ENCODE measurements around the gene PRKCA. TPM values are rescaled to one million over a fixed set of nuclear protein-coding genes. Genes with fewer than 3 reads are reported as not detected.

Gene PRKCA
- total and polyA plus RNA-seq, 2 donors (not counting 3 experiments of a cell fraction or from before 2014, with no cell fraction given), result 7.5 to 34.2 TPM

DNA sequence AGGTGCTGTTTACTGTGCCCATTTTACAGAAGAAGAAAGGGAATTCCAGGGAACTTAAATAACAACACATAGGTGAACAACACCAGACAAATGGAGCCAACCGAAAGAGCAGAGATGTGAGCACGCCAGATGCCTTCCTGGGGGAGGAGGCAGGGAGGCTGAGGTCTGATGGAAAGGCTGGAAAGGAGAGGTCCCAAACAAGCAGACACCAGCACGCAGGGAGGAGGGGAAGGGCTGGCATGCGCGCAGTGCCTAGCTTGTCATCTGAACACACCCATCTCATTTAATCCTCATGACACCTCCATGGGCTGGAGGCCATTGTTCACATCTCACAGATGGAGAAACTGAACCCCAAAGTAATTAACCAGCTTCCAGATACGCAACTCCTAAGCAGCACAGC is 511.6 kb downstream of the PRKCA start:
- H2AFZ ChIP-seq (ENCODE audit: low read depth, low read length), result no peak overlapping the region
- H3K9me3 ChIP-seq (replicated peaks; ENCODE audit: control insufficient read depth, insufficient read depth, low read length), result no peaks in the 10 kb centered on the region
- H3K9ac ChIP-seq (replicated peaks; ENCODE audit: extremely low read depth, insufficient read depth, low read length), result no peak overlapping the region
- no peaks in the 10 kb centered on the region for H3K9me1 ChIP-seq (replicated peaks; ENCODE audit: control insufficient read depth, extremely low read depth, insufficient read depth, low read length)
- CTCF ChIA-PET, result interaction anchor here (1.4 kb wide), 1 partner anchor 11 kb away, joined by 4 read pairs; no protein-coding TSS in a partner anchor
- no peak for DNase-seq (ENCODE audit: low read depth, low spot score)
- H3K27me3 ChIP-seq (ENCODE audit: control insufficient read depth in 2 of 2, insufficient read depth in 2 of 2, low read length in 2 of 2), result no peaks in the 10 kb centered on the region
- H3K4me1 ChIP-seq (ENCODE audit: control insufficient read depth, extremely low read depth, insufficient read depth, low read length), result no peaks in the 10 kb centered on the region
- H4K20me1 ChIP-seq (replicated peaks; ENCODE audit: control insufficient read depth, extremely low read depth, insufficient read depth, low read length), result no peaks in the 10 kb centered on the region
- no peaks in the 10 kb centered on the region for H3K36me3 ChIP-seq (ENCODE audit: control insufficient read depth in 2 of 2, extremely low read depth in 1 of 2, insufficient read depth in 2 of 2, low read length in 2 of 2)
- H3K4me3 ChIP-seq (replicated peaks in 1 of 3; ENCODE audit: insufficient read depth in 1 of 3, low read depth in 1 of 3, low read length in 3 of 3), result no peak overlapping the region
- FAIRE-seq, result no peak
- POLR2A ChIA-PET, result no interaction called here
- H3K27ac ChIP-seq (ENCODE audit: insufficient read depth, low read depth, low read length), result no peak overlapping the region
- BruUV-seq (replicated peaks), result no TSS peak
- intact Hi-C loops (cut with micrococcal nuclease) (no loop called here), dilution Hi-C loops (cut with MboI; ENCODE audit: extremely low pct_ligation_motif_present, low sequenced_read_pairs) (no loop called here)
- no peak overlapping the region for H3K4me2 ChIP-seq (ENCODE audit: insufficient read depth, low read length)
- TF ChIP-seq MYC (IDR thresholded peaks at IDR 0.05; ENCODE audit: low read depth, low read length), result no peak
- TF ChIP-seq GATA2 (IDR thresholded peaks at IDR 0.05; ENCODE audit: insufficient read depth, insufficient read length, low read depth, low read length), result no peak
- TF ChIP-seq, protein P1, sequence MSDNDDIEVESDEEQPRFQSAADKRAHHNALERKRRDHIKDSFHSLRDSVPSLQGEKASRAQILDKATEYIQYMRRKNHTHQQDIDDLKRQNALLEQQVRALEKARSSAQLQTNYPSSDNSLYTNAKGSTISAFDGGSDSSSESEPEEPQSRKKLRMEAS (IDR thresholded peaks at IDR 0.05; ENCODE audit: insufficient read depth, insufficient read length), result no peak
- TF ChIP-seq JUN (IDR thresholded peaks at IDR 0.05; ENCODE audit: borderline replicate concordance, insufficient read depth, insufficient read length, low read depth), result no peak
- no peak for TF ChIP-seq POLR2AphosphoS5 (IDR thresholded peaks at IDR 0.05; ENCODE audit: insufficient read depth, low read depth, low read length)
- no peaks in the 10 kb centered on the region for H3K79me2 ChIP-seq (ENCODE audit: control insufficient read depth, insufficient read depth, low read length)

DNA sequence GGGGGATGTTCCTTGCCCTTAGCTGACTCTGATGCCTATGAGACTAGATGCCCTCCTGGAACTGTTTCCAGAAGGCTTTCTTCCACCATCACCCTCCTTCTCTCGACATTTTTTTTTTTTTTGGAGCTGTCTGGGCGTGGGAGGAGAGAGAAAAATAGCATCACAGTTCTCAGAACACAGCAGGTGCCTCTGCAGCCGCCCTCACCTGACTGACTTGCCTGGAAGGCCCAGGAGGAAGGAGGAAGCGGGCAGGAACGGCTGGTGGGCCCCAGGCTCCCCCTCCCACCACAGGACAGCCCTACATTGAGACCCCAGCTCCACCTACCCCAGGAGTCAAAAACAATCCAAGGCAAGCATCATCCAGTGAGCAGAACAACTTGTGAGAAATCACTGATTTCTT is 512.2 kb downstream of the PRKCA start:
- no peaks in the 10 kb centered on the region for H3K36me3 ChIP-seq (ENCODE audit: control insufficient read depth in 2 of 2, extremely low read depth in 1 of 2, insufficient read depth in 2 of 2, low read length in 2 of 2)
- intact Hi-C loops (cut with micrococcal nuclease), result no loop called here
- DNase-seq (ENCODE audit: low read depth, low spot score) (no peak), FAIRE-seq (no peak)
- H3K9ac ChIP-seq (replicated peaks; ENCODE audit: extremely low read depth, insufficient read depth, low read length), result no peak overlapping the region
- no peaks in the 10 kb centered on the region for H4K20me1 ChIP-seq (replicated peaks; ENCODE audit: control insufficient read depth, extremely low read depth, insufficient read depth, low read length)
- H2AFZ ChIP-seq (ENCODE audit: low read depth, low read length), result no peak overlapping the region
- ChIA-PET POLR2A (no interaction called here), CTCF (no interaction called here)
- H3K9me1 ChIP-seq (replicated peaks; ENCODE audit: control insufficient read depth, extremely low read depth, insufficient read depth, low read length), result no peaks in the 10 kb centered on the region
- no peaks in the 10 kb centered on the region for H3K4me1 ChIP-seq (ENCODE audit: control insufficient read depth, extremely low read depth, insufficient read depth, low read length)
- H3K79me2 ChIP-seq (ENCODE audit: control insufficient read depth, insufficient read depth, low read length), result no peaks in the 10 kb centered on the region
- dilution Hi-C loops (cut with MboI; ENCODE audit: extremely low pct_ligation_motif_present, low sequenced_read_pairs), result no loop called here
- BruUV-seq (replicated peaks), result no TSS peak
- H3K27me3 ChIP-seq (ENCODE audit: control insufficient read depth in 2 of 2, insufficient read depth in 2 of 2, low read length in 2 of 2), result no peaks in the 10 kb centered on the region
- TF ChIP-seq, protein P2, sequence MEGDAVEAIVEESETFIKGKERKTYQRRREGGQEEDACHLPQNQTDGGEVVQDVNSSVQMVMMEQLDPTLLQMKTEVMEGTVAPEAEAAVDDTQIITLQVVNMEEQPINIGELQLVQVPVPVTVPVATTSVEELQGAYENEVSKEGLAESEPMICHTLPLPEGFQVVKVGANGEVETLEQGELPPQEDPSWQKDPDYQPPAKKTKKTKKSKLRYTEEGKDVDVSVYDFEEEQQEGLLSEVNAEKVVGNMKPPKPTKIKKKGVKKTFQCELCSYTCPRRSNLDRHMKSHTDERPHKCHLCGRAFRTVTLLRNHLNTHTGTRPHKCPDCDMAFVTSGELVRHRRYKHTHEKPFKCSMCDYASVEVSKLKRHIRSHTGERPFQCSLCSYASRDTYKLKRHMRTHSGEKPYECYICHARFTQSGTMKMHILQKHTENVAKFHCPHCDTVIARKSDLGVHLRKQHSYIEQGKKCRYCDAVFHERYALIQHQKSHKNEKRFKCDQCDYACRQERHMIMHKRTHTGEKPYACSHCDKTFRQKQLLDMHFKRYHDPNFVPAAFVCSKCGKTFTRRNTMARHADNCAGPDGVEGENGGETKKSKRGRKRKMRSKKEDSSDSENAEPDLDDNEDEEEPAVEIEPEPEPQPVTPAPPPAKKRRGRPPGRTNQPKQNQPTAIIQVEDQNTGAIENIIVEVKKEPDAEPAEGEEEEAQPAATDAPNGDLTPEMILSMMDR (IDR thresholded peaks at IDR 0.05; ENCODE audit: extremely low read depth in 1 of 2, insufficient read depth in 1 of 2, low read depth in 1 of 2, low read length in 2 of 2), result no peak
- TF ChIP-seq POLR2A (IDR thresholded peaks at IDR 0.05; ENCODE audit: low read depth, low read length) (no peak), POLR2AphosphoS5 (IDR thresholded peaks at IDR 0.05; ENCODE audit: insufficient read depth, low read depth, low read length) (no peak), JUN (IDR thresholded peaks at IDR 0.05; ENCODE audit: borderline replicate concordance, insufficient read depth, insufficient read length, low read depth) (no peak), MYC (IDR thresholded peaks at IDR 0.05; ENCODE audit: low read depth, low read length) (no peak), EZH2 (IDR thresholded peaks at IDR 0.05; ENCODE audit: borderline replicate concordance, low read depth, low read length, severe bottlenecking) (no peak), FOS (IDR thresholded peaks at IDR 0.05; ENCODE audit: borderline replicate concordance, insufficient read depth, low read length) (no peak), GATA2 (IDR thresholded peaks at IDR 0.05; ENCODE audit: insufficient read depth, insufficient read length, low read depth, low read length) (no peak)
- TF ChIP-seq, protein P1 (IDR thresholded peaks at IDR 0.05; ENCODE audit: insufficient read depth, insufficient read length), result no peak
- H3K9me3 ChIP-seq (replicated peaks; ENCODE audit: control insufficient read depth, insufficient read depth, low read length), result no peaks in the 10 kb centered on the region
- H3K4me2 ChIP-seq (ENCODE audit: insufficient read depth, low read length), result no peak overlapping the region
- no peak overlapping the region for H3K27ac ChIP-seq (ENCODE audit: insufficient read depth, low read depth, low read length)
- H3K4me3 ChIP-seq (replicated peaks in 1 of 3; ENCODE audit: insufficient read depth in 1 of 3, low read depth in 1 of 3, low read length in 3 of 3), result no peak overlapping the region

Measured in endothelial cell of umbilical vein (primary cell).